GM19193 (cell line): ENCODE measurements around the gene CHCHD3.

ENCODE experiments used
- POLR2A ChIP-seq: IDR thresholded peaks from 4 replicates; pipeline ENCODE4 v1.6.1; 2011; ENCODE audit not compliant: insufficient read depth, insufficient read length; ENCODE audit errors: extremely low read depth

The CHCHD3 gene

DNA sequence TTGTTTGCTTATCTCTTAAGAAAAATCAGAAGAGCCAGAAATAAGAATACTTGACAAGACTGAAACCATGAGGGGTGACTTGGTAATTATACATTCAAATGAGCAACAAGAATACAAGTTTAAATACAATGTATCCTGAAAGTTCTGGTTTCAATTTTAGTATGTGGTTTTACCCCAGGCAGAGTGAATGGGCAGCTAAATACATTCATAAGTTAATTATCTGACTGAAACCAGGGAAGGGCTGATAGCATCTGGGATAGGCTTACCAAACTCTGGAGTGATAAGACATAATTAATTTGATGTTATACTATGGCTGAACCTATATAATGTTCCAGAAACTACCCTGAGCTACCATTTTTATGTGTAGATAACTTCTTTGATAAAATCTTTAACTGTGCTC lies 253.4 kb downstream of the CHCHD3 start:
- TF ChIP-seq POLR2A, result no peak

DNA sequence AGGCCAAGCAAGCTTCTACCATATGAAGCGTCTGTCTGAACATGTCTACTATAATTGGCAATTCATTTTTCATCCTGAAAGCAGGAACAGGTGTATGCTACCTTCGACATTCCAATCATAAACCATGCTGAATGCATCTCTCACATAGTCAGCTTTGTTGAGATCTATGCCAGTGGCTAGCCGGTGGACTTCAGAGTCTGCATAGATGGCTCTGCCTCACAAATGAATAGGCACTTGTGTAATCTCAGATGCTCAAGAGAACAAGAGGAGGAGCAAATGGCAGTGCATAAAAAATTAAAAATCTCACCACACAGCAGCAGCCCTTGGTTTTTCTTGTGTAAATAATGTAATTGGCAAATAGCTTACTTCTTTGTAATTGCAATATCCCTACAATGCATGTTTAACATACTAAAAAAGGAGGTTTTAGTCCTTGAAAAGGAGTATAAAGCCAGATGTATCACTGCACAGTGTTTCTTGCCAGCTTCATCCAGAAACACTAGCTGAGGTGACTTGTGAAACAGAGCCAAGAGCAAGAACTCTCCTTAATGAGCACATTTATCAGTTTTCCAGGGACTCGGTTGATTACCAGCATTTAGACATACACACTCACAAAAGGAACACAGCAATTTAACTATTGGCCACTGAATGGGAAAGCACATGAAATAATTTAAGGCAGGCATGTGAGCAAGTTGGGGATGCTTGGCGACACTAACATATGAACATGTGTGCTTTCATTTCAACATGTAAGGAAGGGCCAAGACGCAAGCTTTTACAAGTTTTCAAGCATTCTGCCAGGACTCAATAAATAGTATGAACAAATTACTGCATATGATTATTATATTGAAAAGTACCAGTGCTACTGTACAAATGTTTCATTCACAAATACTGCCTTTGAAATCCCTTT lies 255.7 kb downstream of the CHCHD3 start:
- TF ChIP-seq POLR2A, result no peak

DNA sequence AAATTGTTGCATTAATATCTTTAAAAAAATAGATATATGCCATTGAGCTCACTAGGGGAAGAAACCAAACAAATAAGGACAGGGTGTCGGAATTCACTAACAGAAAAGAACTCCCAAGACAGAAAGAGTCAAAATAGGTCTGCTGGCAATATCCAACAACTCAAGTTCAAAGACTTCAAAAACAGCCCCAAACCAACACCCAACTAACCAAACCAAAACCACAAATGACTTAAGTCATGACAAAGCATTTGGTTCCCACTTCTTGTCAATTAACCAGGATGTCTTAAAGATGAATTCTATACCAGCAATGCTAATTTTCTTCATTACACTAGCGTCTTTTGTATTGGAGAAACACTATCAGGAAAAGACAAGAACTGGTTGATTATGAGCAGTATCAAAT lies 256.7 kb downstream of the CHCHD3 start:
- no peak for TF ChIP-seq POLR2A

DNA sequence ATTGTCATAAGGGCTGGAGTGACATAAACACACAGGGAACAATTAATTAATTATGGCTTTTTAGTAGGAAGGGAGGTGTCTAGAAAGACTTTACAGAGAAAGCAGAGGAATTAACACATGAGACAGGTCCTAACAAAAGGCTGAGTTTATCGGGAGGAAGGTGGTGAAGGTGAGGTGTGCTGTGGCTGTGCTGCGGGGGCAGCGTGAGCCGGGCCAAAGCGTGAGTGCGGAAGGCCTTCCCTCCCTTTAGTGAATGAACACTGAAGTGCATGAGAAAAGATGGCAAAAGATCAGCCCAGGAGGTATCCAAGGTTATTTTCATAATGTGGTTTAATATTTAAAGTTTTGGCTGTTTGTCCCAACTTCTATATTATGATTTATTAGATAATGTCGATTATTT lies 262.2 kb downstream of the CHCHD3 start:
- TF ChIP-seq POLR2A, result no peak

DNA sequence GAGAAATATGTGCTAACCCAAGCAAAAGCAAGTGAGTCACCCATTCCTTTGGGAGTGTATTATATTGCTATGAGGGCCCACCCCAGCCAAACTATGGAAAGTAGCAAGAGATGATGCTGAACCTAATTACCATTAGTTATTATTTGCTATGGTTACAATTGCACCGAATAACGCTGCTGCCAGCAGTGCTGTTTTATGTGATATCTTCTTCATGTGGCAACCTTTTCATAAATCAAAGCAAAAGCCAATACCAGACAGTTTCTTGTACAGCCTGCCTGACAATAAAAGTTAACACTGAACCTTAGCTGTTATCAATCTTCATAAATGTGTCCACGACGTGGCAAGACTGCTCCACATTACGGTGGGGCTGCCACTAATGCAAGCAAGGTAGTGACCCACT lies 263.9 kb downstream of the CHCHD3 start:
- no peak for TF ChIP-seq POLR2A

DNA sequence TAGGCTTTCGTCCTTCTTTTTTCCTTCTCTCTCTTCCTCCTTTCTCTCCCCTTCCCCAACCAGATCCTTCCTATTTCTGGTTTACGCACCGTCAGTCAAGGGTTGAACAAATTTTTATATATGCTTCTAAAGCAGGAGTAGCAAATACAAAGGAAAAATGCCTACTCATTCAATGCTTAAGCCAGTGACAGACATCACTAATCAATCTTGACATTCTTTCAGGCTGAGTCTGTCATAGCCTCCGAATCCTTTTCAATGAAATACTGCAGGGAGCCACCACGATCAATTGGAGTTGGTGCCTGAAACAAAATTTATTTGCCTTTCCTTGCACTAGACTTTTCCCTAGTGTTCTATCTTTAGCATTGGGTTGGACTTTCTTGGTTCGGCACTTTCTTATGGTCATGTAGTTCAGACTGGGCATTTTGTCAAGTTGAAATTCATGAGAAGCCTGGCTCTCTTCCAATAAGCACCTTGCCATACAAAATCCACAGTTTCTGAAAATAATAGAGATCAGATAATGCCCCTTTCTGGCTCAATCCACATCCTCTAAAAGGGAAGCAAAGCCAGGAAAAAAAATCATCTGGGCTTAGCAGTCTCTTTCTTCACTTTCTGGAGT lies 266.1 kb downstream of the CHCHD3 start:
- no peak for TF ChIP-seq POLR2A

DNA sequence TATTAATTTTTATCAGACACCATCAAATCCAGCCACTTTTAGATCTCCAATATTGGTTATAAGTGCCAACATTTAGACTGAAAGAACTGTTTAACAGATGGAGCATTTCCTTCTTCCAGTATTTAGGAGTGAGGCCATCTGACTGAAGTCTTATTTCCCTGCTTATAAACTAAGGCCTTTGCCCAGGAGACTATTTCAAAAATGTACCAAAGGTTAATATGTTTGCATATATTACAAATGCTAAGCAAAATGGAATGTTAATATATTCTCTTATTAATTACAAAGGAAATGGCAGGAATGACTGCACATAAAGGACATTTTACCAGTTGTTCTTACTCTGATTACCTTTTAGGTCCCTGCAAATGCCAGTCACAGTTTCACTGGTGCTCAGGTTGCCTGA lies 266.8 kb downstream of the CHCHD3 start:
- no peak for TF ChIP-seq POLR2A

DNA sequence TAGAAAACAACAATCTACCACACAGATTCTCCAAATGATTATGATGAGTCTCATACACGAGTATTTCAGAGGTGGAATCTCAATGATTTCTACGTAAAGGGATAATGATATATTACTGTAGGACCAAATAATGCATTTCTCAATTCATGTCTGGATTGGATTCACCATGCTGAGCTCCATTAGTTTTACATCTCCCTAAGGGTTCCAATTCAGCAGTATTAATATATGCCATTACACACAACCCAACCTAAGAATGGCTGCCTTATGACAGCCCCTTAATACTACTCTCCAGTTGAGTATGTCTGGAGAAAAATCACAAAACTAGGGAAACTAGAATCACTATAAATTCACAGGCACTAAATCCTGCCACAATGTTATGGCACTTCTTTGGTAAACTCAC lies 271.3 kb downstream of the CHCHD3 start:
- no peak for TF ChIP-seq POLR2A

DNA sequence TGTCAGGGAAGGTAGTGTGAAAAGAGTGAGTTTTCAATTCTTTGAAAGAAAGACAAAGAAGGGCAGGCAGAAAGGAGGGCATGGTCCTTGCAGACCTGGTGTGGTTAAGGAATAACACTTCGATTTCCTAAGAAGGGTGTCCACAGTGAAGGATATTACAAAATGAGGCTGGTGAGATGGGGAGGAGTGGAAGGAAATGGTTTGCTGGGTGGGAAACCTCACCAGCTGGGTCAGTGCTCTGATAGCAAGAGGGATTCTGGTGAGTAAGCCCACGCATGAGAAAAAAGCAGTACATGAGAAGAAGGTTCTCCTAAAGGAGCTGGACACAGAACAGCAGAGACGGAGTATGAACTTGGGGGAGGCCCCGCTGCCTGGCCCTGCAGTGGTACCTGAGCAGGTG lies 275.1 kb downstream of the CHCHD3 start:
- TF ChIP-seq POLR2A, result no peak

DNA sequence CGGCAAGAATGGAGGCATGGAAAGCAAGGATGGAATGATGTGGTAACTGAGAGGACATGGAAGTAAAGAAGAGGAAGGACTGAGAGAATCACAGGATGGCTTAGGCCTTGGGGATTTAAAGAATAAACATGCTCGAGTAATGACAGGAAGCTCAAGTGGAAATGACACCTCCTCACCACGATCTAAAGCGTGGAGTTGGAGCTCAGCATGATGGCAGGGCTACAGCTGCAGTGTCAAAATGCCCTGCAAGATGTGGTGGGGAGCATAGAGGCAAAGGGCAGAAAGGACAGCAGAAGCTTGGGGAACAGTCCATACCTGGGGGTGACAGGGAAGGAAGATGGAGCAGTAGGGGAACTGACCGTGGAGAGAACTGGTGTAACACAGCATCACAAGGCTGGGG lies 276.1 kb downstream of the CHCHD3 start:
- no peak for TF ChIP-seq POLR2A

DNA sequence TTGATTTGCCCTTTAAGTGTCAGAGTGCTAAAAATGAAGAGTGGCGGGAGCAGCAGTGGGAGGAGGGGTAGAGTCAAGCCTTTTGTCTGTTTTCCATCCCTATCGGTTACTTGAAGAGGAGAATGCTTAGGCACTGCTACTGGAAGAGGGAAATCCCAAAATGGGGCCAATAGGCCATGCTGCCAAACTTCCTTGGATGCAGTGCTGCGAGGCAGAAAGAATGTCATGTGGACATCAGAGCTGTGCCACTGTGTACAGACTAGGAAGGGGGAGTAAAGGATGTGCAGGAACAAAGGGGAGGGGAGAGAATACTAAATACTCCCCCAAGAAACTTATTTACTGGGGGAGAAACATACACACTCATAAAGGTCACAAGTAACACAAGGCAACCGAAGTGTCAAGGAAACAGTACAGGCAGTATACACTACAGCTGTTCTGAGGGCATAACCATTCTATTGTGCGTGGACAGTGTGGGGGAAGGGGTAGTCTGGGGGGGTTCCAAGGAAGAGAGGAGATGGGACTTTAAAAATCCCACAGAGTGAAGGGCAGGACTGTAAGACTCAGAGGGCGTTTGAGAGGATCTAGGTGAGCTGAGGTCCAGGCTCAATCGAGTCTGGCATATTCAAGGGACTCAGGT lies 276.9 kb downstream of the CHCHD3 start:
- TF ChIP-seq POLR2A, result no peak

DNA sequence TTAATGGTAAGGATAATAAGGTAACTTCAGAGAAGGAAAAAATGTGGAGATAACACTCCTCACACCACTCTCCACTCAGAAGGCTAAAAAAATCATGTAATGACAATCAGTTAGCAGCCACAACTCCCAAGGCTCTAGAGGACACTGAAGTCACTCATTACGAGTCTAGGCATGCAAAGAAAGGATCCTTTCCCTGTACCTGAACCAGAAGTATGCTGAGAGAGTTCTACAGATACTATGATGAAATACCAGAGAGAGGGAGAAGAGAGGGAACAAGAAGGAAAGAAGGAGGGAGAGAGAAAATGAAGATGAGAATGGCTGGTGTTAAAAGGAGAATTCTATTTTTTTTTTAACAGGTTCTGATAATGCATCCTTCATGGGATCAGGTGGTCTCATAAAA lies 281.4 kb downstream of the CHCHD3 start:
- no peak for TF ChIP-seq POLR2A

DNA sequence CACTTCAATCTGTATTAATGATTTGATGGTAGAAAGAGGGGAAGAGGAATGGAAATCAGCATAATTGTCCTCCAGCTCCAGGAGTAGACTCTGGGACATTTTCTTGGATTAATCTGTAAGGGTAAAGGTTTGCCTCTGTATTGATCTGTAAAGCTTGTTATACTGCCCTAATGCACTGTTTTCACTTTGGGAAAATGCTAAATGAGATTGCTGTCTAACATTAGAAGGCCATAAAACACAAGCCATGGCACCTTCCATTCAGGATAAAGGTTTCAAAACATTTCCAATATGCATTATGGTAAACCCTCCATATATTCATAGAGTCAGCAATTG lies 282.8 kb downstream of the CHCHD3 start:
- no peak for TF ChIP-seq POLR2A

DNA sequence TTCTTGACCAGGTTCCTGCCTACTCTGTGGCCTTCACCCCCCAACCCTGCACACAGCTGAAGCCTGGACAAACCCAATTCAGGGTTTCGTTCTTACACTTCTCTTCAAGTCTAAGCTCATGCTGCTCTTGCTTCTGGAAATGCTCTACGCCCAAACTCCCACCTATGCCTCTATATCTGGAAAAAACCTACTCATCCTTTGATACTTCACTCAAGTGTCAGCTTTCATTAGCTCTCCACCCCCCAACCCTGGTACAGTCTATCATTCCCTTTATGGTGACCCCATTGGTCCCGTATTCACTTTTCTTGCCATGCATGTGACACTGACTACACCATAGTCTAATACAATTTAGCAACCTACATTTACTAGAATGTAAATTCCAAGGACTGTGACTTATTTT lies 284.7 kb downstream of the CHCHD3 start:
- TF ChIP-seq POLR2A, result no peak

DNA sequence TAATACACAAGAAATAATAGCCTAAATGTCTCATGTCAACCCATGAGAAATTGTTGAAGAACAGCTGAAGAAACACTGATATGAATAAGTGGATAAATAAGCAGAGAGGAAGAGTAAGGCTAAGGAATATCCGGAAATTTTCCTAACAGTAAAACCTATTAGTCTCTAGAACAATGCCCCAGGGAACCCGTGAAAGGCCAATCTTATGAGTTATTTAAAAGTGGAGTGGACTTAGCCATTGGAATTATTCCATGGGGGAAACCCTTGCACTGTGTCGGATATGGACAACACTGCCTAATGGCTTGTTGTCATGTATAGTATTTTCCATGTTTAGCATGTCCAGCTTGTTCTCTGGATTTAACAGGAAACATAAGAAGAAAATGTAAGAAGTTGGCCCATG lies 288.4 kb downstream of the CHCHD3 start:
- TF ChIP-seq POLR2A, result no peak

DNA sequence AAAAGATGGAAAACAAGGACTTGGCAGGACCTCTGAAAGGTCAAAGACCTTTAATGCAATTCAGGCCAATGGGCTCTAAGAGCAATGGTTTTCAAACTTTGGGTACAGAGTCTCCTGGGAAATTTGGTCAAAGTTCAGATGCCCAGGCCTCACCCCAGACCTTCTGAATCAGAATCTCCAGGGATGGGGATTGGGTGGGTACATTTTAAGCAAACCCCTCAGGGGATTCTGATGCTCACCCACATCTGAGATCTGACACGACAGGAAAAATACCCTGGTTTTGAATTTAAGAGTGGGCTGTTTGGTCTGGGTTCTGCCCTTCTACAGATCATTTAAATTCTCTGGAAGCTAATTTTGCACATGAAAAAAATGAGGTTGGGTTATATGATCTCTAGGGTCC lies 290.9 kb downstream of the CHCHD3 start:
- no peak for TF ChIP-seq POLR2A
